Mesenchymal stem cell (in vitro differentiated cells and primary cell): ENCODE data around the gene PLA2G2C.
"Not testable (repeated sequence)": the region's sequence is repeated elsewhere in the genome, so short reads cannot be mapped to it uniquely, and the experiment has no call there.

Experiments
- DNase-seq: peaks from one replicate; pipeline ENCODE4 v3.0.0-alpha.2; 2013
- H2AFZ ChIP-seq: one replicate; pipeline ENCODE4 v1.6.1; 2013; ENCODE audit warnings: low read depth, mild to moderate bottlenecking, control low read depth, inconsistent platforms, low read length, moderate library complexity
- H2AK5ac ChIP-seq: 2 replicates; pipeline ENCODE4 v1.6.1; 2013; ENCODE audit warnings: low read length, moderate library complexity, mild to moderate bottlenecking, inconsistent platforms; ENCODE audit not compliant: severe bottlenecking
- H2BK120ac ChIP-seq: one replicate; pipeline ENCODE4 v1.6.1; 2013; ENCODE audit warnings: low read depth, mild to moderate bottlenecking, inconsistent platforms, low read length, moderate library complexity
- H2BK12ac ChIP-seq, 2 experiments: one replicate each; pipeline ENCODE4 v1.6.1; 2013; ENCODE audit warnings: inconsistent platforms in 2 of 2, low read length in 2 of 2, mild to moderate bottlenecking in 2 of 2, moderate library complexity in 2 of 2, control low read depth in 1 of 2
- H2BK15ac ChIP-seq: one replicate; pipeline ENCODE4 v1.6.1; 2013; ENCODE audit warnings: mild to moderate bottlenecking, low read depth, inconsistent platforms; ENCODE audit not compliant: poor library complexity, severe bottlenecking
- H2BK5ac ChIP-seq: 2 replicates; pipeline ENCODE4 v1.6.1; 2013; ENCODE audit warnings: low read depth, mild to moderate bottlenecking, low read length, control low read depth, inconsistent platforms; ENCODE audit not compliant: poor library complexity, severe bottlenecking
- H3K14ac ChIP-seq, 2 experiments: one replicate each; pipeline ENCODE4 v1.6.1; 2013; ENCODE audit warnings: inconsistent platforms in 2 of 2, low read length in 2 of 2, control low read depth in 1 of 2, mild to moderate bottlenecking in 1 of 2, moderate library complexity in 1 of 2
- H3K18ac ChIP-seq, 2 experiments: one replicate each; pipeline ENCODE4 v1.6.1; 2013; ENCODE audit warnings: inconsistent platforms in 2 of 2, low read length in 2 of 2, control low read depth in 1 of 2, low read depth in 1 of 2, mild to moderate bottlenecking in 1 of 2
- H3K23ac ChIP-seq, 2 experiments: one replicate each; pipeline ENCODE4 v1.6.1; 2013; ENCODE audit warnings: inconsistent platforms in 2 of 2, low read length in 2 of 2, mild to moderate bottlenecking in 2 of 2, moderate library complexity in 2 of 2, control low read depth in 1 of 2
- H3K27ac ChIP-seq: 2 replicates; pipeline ENCODE4 v1.5.1; 2013; ENCODE audit warnings: mild to moderate bottlenecking, moderate library complexity, low read length, control low read depth, inconsistent platforms; ENCODE audit not compliant: poor library complexity, severe bottlenecking
- H3K27me3 ChIP-seq, 2 experiments: 2 replicates each; pipeline versions ENCODE4 v1.6.1 to v1.7.0; 2013; ENCODE audit warnings: low read length in 2 of 2, mild to moderate bottlenecking in 2 of 2, moderate library complexity in 2 of 2, control low read depth in 1 of 2, inconsistent platforms in 1 of 2; ENCODE audit not compliant: control insufficient read depth in 1 of 2, insufficient read depth in 1 of 2
- H3K36me3 ChIP-seq, 2 experiments: 2 replicates each; pipeline versions ENCODE4 v1.6.1 to v1.7.0; 2013; ENCODE audit warnings: low read length in 2 of 2, control low read depth in 1 of 2, inconsistent platforms in 1 of 2, low read depth in 1 of 2, mild to moderate bottlenecking in 1 of 2; ENCODE audit not compliant: insufficient read depth in 2 of 2, control insufficient read depth in 1 of 2
- H3K4ac ChIP-seq, 2 experiments: one replicate each; pipeline ENCODE4 v1.6.1; 2013; ENCODE audit warnings: inconsistent platforms in 2 of 2, low read length in 2 of 2, mild to moderate bottlenecking in 2 of 2, moderate library complexity in 2 of 2, control low read depth in 1 of 2, low read depth in 1 of 2
- H3K4me1 ChIP-seq: 2 replicates; pipeline ENCODE4 v1.6.1; 2013; ENCODE audit warnings: low read depth, low read length, control low read depth; ENCODE audit not compliant: control insufficient read depth, insufficient read depth
- H3K4me2 ChIP-seq: 2 replicates; pipeline ENCODE4 v1.6.1; 2013; ENCODE audit warnings: low read length, mild to moderate bottlenecking, inconsistent platforms; ENCODE audit not compliant: poor library complexity, severe bottlenecking
- H3K4me3 ChIP-seq, 2 experiments: 2 replicates each; pipeline versions ENCODE4 v1.5.1 to v1.7.0; 2013; ENCODE audit warnings: low read length in 2 of 2, mild to moderate bottlenecking in 2 of 2, control low read depth in 1 of 2, low read depth in 1 of 2; ENCODE audit not compliant: insufficient read depth in 1 of 2
- H3K79me1 ChIP-seq: replicated peaks from 2 replicates; pipeline ENCODE4 v1.6.1; 2013; ENCODE audit warnings: mild to moderate bottlenecking, control low read depth, low read length, inconsistent platforms; ENCODE audit not compliant: poor library complexity, severe bottlenecking
- H3K9ac ChIP-seq: 2 replicates; pipeline ENCODE4 v1.7.0; 2013; ENCODE audit warnings: mild to moderate bottlenecking, low read length, moderate library complexity
- H3K9me3 ChIP-seq: 2 replicates; pipeline ENCODE4 v1.7.0; 2013; ENCODE audit warnings: mild to moderate bottlenecking, low read length; ENCODE audit not compliant: control insufficient read depth
- H4K8ac ChIP-seq: one replicate; pipeline ENCODE4 v1.6.1; 2013; ENCODE audit warnings: inconsistent platforms, mild to moderate bottlenecking, low read length, moderate library complexity
- H4K91ac ChIP-seq: one replicate; pipeline ENCODE4 v1.6.1; 2013; ENCODE audit warnings: mild to moderate bottlenecking, low read length, inconsistent platforms
- WGBS: methylation state at CpG from one replicate; pipeline ENCODE4 v1.1.7; 2013; ENCODE audit warnings: mixed read lengths; 5-methylcytosine and 5-hydroxymethylcytosine counted together

Gene PLA2G2C

DNA sequence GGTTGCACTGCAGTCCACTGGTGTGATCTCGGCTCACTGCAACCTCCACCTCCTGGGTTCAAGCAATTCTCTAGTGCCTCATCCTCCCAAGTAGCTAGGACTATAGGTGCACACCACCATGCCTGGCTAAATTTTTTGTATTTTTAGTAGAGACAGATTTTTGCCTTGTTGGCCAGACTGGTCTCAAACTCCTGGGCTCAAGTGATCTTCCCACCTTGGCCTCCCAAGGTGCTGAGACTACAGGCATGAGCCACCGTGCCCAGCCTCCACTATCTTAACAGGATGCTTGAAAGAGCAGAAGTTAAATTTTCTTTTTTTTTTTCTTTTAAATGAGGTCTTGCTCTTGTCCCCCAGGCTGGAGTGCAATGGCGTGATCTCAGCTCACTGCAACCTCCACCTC is 55.8 kb downstream of the PLA2G2C start:
- H2BK15ac ChIP-seq, H2AFZ ChIP-seq, H4K91ac ChIP-seq, H2AK5ac ChIP-seq, H3K27me3 ChIP-seq, H3K9me3 ChIP-seq, H2BK12ac ChIP-seq, H3K27ac ChIP-seq, DNase-seq, H3K9ac ChIP-seq, H3K14ac ChIP-seq, H3K79me1 ChIP-seq, H3K36me3 ChIP-seq, H2BK120ac ChIP-seq, H3K4ac ChIP-seq, H3K4me2 ChIP-seq, H3K4me3 ChIP-seq, H3K4me1 ChIP-seq, H3K18ac ChIP-seq, H3K23ac ChIP-seq, H4K8ac ChIP-seq, H2BK5ac ChIP-seq: not testable (repeated sequence)
- 83% methylated on average over 1 of the region's 3 CpGs for WGBS

DNA sequence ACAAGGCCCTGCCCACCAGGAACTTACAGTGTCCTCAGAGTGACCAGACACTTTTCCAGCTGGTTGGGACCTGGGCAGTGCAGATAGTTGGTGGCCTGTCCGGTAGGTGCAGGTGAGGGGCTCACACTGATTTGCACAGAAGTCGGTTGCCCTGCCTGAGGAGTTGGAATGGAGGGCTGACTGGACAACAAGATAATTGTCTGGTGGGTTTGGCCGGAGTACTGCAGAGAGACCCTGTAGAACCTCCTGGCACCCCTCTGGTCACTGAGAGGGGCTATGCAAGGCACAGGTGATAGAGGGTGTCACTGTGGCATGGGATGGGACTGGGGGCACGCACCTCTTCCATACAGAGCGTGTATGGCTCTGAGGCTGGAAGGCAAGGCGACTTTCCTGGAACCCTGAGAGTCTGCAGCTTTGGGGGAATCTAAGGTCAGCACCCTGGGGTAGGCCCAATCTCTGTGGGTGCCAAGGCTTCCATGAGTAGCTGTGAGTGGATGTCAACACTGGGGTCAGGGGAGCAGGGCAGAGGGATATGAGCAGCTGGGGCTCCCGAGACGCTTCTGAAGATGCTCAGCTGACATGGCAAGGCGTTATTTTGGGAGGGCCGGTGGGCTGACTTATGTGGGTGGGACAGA is 59.4 kb downstream of the PLA2G2C start:
- Histone ChIP-seq H4K91ac (no peak overlapping the region), H3K9me3 (no peaks in the 10 kb centered on the region), H2AK5ac (no peak overlapping the region), H3K27ac (no peak overlapping the region), H3K4ac (no peak overlapping the region), H2BK5ac (no peak overlapping the region), H4K8ac (no peak overlapping the region), H3K4me1 (no peaks in the 10 kb centered on the region), H3K4me3 (no peak overlapping the region), H2BK120ac (no peak overlapping the region), H3K14ac (no peak overlapping the region), H3K4me2 (no peak overlapping the region), H3K27me3 (no peaks in the 10 kb centered on the region), H3K79me1 (no peaks in the 10 kb centered on the region), H3K23ac (no peak overlapping the region), H3K36me3 (no peaks in the 10 kb centered on the region), H2BK12ac (no peak overlapping the region), H3K9ac (no peak overlapping the region), H2AFZ (no peak overlapping the region), H3K18ac (no peak overlapping the region), H2BK15ac (no peak overlapping the region)
- DNase-seq = no peak
- 87% methylated on average over 10 of the region's 10 CpGs for WGBS

DNA sequence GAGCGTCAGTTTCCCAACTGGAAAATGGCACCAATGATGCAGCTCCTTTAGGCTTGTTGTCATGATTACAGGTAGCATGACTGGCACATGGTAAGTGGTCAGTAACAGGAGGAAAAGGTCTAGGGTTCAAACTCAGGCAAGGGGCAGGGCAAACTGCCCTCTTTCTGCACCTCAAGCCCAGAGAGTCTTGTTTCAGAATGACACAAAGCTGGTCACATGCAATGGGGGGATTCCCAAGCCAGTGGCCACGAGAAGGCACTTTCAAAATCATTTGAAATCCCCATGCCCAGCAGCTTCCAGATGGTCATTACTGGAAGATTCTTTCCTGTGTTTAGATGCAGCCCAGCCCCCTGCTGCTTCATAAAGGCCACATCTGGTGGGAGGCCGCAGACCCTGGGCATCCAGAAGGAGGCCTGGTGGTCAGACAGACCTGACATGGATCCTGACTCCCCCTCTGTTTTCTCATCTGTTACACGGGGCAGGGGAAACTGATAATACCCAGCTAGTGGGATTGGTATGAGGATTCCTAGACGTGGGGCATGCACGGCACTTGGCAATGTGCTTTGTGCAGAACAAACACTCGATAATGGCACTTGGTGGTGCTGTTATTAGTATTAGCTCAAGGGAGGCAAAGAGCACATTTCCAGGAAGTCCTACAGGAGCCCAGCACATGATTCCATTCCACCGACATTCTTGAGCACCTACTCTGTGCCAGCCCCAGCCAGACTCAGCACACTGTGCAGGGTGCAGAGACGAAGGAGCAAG is 60.1 kb downstream of the PLA2G2C start:
- Histone ChIP-seq H3K14ac (no peak overlapping the region), H2BK12ac (no peak overlapping the region), H2AFZ (no peak overlapping the region), H3K23ac (no peak overlapping the region), H3K18ac (no peak overlapping the region), H3K27me3 (peaks cover 3 to 4% of the 10 kb centered on the region in 2 experiments), H3K27ac (no peak overlapping the region), H4K91ac (no peak overlapping the region), H3K4me2 (no peak overlapping the region), H3K9ac (no peak overlapping the region), H3K4me1 (no peaks in the 10 kb centered on the region), H2BK5ac (no peak overlapping the region), H2BK120ac (no peak overlapping the region), H3K4me3 (no peak overlapping the region), H2AK5ac (no peak overlapping the region), H2BK15ac (no peak overlapping the region), H3K9me3 (no peaks in the 10 kb centered on the region), H4K8ac (no peak overlapping the region), H3K79me1 (no peaks in the 10 kb centered on the region), H3K4ac (no peak overlapping the region), H3K36me3 (no peaks in the 10 kb centered on the region)
- 85% methylated on average over 8 of the region's 9 CpGs for WGBS
- no peak for DNase-seq

DNA sequence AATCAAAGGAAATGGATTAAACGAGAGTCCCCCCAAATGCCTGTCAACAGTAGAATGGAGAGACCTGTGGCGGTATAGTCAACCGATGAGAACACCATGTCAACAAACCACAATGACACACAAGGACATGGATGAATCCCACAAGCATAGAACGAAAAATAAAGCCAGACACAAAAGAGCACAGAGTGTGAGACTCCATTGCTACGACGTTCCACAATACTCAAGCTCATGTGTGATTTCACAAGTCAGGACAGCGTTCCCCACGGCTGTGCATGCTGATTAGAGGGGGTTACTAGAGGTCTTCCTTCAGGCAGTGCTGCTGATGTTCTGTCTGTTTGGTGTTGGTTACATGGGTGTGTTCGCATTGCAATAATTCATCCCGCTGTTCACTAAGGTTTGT is 61.2 kb downstream of the PLA2G2C start:
- Histone ChIP-seq H4K8ac (no peak overlapping the region), H2BK5ac (no peak overlapping the region), H3K4me1 (no peaks in the 10 kb centered on the region), H3K27ac (no peak overlapping the region), H2BK12ac (no peak overlapping the region), H3K23ac (no peak overlapping the region), H2AK5ac (no peak overlapping the region), H2AFZ (no peak overlapping the region), H3K79me1 (no peaks in the 10 kb centered on the region), H3K14ac (no peak overlapping the region), H3K9ac (no peak overlapping the region), H2BK120ac (no peak overlapping the region), H2BK15ac (no peak overlapping the region), H3K36me3 (no peaks in the 10 kb centered on the region), H3K4me3 (no peak overlapping the region), H3K27me3 (peaks cover 4 to 6% of the 10 kb centered on the region in 2 experiments), H3K4ac (no peak overlapping the region), H4K91ac (no peak overlapping the region), H3K18ac (no peak overlapping the region), H3K4me2 (no peak overlapping the region), H3K9me3 (no peaks in the 10 kb centered on the region)
- DNase-seq = no peak
- WGBS = 89% methylated on average over 10 of the region's 10 CpGs
